ENCODE data around the gene VPS13C.

GRCh38 chr15:62087671-62088352 is 27.6 kb upstream of the VPS13C start:
- TF ChIP-seq ELF4 (IDR thresholded peaks at IDR 0.05) (no peak), ARNT (IDR thresholded peaks at IDR 0.05) (no peak), HDGF (IDR thresholded peaks at IDR 0.05; ENCODE audit: borderline replicate concordance) (no peak), BHLHE40 (IDR thresholded peaks at IDR 0.05; ENCODE audit: borderline replicate concordance) (no peak), FOXA1 (IDR thresholded peaks at IDR 0.05) (no peak), SP1 (IDR thresholded peaks at IDR 0.05) (no peak), SUZ12 (IDR thresholded peaks at IDR 0.05) (no peak), FOXK2 (IDR thresholded peaks at IDR 0.05) (no peak), FOXM1 (IDR thresholded peaks at IDR 0.05; ENCODE audit: borderline replicate concordance) (no peak), TARDBP (IDR thresholded peaks at IDR 0.05) (no peak), ZNF384 (IDR thresholded peaks at IDR 0.05) (no peak), LEF1 (IDR thresholded peaks at IDR 0.05; ENCODE audit: borderline replicate concordance) (no peak)
